T-helper 9 cell (primary cell): Measurements from ENCODE around the gene SSR1.
"Not testable (repeated sequence)": the region's sequence is repeated elsewhere in the genome, so short reads cannot be mapped to it uniquely, and the experiment has no call there.

ENCODE experiments used
- DNase-seq: peaks from one replicate; pipeline ENCODE4 v3.0.0-alpha.2; 2020

SSR1 gene

DNA sequence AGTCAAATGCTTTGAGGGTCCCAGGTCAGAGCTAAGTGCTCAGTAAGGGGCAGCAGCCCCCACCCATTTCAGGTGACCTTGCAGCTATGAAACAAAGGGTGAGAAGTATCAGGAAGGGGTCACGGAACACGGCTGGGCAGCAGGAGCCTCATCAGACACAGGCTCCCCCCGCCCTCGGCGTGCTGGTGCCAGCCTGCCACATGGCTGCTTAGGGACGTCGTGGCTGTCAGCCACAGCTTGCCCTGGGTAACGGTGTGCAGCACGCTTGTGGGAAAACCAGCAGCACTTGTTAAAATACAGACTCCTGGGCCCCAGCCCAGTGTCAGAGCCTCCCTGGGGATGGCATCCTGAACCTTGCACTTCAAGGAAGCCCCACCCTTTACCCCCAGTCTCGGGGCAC lies 39.3 kb downstream of the SSR1 start:
- no peak for DNase-seq

DNA sequence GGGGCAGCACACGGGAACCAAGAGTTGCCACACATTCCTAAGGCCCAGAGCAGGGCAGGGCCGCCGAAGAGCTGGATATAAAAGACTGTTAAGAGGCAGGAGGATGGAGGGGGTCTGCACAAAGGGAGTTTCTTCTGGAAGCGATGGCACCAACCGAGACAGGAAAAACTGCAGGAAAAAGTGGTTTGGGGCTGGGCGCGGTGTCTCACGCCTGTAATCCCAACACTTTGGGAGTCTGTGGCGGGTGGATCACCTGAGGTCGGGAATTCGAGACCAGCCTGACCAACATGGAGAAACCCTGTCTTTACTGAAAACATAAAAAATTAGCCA lies 41.8 kb downstream of the SSR1 start:
- no peak for DNase-seq

DNA sequence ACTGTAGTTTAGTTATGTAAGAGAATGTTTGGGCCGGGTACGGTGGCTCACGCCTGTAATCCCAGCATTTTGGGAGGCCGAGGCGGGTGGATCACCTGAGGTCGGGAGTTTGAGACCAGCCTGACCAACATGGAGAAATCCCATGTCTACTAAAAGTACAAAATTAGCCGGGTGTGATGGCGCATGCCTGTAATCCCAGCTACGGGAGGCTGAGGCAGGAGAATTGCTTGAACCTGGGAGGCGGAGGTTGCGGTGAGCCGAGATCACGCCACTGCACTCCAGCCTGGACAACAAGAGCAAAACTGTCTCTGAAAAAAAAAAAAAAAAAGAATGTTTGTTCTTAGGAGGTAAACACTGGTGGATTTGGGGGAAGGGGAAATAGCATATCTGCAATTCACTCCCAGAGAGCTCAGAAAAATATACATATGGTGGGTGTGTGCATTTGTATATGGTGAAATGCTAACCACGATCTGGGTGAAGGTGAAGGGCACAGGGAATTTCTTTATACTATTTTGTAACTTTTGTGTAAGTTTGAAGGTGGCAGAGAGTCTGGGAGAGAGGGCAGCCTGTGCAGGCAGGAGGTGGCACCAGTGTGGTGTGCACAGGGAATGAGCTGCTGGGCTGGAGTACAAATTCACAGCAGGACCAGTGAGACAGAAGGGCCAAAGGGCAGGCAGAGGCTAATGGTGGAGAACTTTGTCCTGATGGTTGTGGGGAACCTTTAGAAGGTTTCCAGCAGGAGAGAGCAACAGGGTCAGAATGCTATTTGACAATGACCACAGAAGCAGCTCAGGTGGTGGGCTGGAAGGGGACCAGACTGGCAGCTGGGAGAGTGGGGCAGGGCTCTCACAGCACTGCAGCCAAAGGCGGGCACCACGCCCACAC lies 42.4 kb downstream of the SSR1 start:
- DNase-seq, result no peak

DNA sequence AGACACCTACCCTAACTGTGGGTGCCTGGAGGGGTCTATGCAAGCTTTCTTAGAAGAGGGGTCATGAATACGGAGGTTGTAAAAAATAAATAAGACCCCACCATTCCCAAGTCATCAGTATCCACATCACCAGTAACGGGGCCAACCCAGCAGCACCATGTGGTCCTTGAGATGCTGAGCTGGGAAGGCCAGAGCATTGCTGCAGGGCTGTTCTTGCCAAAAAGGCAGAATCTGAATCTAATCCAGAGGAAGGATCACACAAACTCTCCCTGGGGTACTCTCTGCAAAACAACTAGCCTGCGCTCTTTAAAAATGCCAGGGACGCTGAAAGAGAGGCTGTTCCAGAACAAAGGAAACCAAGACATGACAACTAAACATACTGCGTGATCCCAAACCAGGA lies 43.2 kb downstream of the SSR1 start:
- DNase-seq, result no peak

DNA sequence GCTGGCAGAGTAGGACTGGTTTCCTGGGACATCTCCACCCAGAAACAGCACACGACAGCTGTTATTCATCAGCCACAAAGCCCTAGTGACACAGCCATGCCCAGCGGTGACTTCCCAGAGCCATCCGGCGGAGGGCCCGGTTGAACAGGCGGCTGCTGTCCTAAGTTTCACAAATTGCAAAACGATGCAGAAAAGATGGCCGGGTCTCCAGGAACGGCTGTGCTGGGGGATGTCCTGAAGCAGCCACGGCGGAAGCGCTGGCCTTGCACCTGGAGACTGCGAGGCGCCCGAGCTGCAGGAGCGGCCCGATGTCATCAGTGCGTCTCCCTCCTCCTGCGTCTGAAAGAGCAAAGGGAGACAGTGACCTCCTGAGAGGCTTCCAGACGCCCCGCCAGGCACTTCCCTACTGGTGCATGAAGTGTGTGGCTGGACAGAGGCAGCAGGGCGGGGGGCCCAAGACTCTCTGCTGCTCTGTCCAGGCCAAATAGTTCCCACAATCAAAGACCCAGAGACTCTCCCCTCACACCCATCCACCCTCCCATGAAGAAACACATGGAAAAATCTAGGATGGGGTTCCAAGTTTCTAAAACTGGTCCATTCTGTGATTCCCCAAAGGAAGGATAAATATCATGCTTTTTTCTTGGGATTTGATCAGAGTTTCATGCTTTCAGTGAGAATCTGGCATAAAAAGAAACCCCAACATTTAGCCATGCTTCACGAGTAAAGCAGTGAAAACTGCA lies 44.0 kb downstream of the SSR1 start:
- no peak for DNase-seq

DNA sequence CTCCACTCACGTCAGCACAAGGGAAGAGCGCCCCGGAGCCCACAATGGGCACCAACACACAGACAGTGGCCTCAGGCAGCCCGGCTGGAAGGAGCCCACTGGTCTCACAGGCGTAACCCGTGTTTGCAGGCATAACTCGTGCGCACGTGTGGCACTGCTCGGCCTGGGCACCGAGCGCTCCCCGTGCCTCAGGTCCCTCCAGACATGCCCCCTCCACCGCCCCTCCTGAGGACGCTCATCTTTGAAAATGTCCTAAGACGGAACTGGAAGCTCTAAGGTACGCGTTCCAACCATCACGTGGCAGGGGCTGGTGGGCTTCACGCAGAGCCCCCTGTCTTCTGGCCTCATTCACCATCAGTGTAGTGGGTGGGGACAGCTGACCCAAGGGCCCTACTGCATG lies 44.6 kb downstream of the SSR1 start:
- no peak for DNase-seq

DNA sequence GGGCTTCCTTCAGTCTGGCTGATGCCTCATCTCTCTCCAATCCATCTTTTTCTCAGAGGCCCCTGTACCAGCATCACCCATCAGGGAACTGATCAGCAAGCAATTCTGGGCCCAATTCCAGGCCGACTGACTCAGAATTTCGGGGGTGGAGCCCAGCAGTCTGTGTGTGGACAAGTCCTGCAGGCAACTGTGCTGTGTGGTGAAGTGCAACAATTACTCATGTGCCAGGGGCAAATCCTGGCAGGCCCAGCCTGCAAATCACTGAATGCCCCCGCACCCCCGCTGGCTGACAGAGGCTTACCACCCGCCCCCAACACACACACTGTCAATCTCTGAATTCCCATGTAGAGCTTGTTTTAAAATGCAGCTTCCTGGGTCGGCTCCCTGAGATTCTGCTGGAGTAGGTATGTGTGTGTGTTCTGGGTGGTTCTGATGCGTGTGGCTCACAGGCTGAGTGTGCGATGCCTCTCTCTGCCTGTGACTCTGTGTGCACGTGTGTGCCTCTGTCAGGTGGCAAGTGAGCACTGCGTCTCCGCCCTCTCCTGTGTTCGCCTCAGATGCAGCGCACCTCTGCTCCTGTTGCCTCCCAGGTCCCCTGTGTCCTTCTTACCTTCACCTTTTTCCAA lies 45.4 kb downstream of the SSR1 start:
- no peak for DNase-seq

DNA sequence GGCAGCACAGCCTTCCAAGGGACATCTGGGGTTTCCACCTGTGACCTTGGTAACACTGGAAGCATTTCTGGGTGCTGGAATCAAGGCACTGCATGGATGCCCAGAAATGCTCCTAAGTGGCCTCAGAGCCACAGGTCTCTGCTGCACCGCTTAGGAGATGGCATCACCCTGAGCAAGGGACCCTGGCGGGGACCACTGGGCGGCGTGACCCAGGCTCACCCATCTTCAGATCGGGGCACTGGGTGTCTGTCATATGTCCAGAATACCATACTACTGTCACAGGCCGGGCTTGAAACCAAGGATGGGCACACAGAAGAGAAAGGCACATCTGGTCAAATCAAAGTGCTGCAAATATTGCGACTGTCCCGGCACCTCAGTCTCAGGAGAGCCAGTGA lies 45.9 kb downstream of the SSR1 start:
- no peak for DNase-seq

DNA sequence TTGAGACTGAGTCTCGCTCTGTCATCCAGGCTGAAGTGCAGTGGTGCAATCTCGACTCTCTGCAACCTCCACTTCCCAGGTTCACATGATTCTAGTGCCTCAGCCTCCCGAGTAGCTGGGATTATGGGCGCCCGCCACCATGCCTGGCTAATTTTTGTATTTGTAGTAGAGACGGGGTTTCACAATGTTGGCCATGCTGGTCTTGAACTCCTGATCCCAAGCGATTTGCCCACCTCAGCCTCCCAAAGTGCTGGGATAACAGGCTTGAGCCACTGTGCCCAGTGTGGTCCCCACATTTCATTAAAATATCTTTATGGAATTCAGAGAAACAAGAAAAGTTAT lies 47.6 kb downstream of the SSR1 start:
- DNase-seq, result not testable (repeated sequence)

DNA sequence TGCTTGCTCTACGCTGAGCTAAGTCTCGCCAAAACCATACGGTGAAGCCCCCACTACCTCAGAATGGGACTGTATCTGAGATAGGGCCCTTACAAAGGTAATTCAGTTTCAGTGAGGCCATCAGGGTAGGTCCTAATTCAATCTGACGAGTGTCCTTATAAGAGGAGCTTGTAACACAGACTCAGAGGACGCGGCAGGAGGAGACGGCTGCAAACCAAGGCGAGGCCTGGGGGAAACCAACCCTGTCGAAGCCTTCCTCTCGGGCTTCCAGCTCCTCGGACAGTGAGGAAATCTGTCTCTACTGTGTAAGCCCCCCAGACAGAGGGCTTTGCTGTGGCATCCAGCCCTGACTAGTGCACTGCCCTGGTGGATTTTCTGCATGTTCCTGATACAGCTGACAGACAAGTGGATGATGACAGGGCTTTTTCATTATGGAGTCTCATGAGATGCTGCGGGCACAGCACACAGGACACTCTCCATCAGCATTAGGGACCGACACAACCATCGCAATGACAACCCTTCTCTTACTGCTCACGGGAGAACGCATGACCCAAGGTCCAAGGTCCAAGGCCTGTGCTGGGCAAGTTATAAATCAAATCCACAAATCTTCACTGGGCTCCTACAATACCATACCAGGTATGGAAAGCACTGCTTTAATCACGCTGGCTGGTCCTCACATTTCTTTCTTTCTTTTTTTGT lies 48.2 kb downstream of the SSR1 start:
- no peak for DNase-seq

DNA sequence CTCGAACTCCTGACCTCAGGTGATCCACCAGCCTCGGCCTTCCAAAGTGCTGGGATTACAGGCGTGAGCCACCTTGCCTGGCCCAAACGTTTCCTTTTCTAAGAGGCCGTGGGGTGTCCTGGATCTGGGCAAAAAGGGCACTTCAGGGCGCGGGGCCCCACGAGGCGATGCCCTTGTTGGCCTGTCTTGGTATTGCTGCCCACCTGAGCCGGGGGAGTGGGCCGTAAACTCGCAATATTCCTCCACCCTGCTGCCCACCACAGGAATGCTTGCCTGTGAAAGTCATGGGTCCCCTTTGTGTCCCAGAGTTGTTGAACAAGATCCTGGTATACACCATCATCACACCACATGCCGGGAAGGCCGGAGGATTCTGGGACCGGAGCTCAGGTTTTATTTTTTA lies 49.0 kb downstream of the SSR1 start:
- DNase-seq, result no peak

DNA sequence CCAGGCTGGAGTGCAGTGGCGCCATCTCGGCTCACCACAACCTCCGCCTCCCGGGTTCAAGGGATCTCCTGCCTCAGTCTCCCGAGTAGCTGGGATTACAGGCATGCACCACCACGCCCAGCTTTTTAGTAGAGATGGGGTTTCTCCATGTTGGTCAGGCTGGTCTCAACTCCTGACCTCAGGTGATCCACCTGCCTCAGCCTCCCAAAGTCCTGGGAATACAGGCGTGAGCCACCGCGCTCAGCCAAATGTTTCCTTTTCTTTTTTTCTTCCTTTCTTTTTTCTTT lies 49.5 kb downstream of the SSR1 start:
- DNase-seq, result not testable (repeated sequence)

DNA sequence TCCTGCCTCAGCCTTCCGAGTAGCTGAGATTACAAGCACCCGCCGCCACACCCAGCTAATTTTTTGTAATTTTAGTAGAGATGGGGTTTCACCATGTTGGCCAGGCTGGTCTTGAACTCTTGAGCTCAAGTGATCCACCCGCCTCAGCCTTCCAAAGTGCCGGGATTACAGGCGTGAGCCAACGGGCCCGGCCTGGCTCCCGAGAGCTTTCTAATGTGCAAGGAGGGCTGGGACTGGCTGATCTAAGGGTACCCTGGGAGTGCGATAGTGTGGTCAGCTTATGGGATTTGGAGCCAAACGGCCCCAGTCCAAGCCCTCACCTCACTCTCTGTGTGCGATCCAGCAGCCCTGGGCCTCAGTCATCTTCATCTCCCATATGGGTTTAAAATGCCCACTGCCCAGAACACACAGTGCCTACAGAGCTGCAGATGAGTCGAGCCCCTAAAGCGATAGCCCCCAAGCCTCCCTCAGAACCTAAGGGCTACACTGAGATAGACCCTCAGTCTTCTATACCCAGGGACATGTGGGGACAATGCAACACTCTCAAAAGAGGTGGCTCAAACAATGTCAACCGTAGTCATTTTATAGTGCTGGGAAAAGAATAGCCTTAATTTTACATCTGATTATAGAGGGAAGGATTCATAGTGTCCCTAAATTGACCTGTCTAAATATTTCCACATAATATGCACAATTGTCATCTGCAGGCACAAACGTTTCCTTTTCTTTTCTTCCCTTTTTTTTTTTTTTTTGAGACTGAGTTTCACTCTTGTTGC lies 50.1 kb downstream of the SSR1 start:
- DNase-seq, result no peak

DNA sequence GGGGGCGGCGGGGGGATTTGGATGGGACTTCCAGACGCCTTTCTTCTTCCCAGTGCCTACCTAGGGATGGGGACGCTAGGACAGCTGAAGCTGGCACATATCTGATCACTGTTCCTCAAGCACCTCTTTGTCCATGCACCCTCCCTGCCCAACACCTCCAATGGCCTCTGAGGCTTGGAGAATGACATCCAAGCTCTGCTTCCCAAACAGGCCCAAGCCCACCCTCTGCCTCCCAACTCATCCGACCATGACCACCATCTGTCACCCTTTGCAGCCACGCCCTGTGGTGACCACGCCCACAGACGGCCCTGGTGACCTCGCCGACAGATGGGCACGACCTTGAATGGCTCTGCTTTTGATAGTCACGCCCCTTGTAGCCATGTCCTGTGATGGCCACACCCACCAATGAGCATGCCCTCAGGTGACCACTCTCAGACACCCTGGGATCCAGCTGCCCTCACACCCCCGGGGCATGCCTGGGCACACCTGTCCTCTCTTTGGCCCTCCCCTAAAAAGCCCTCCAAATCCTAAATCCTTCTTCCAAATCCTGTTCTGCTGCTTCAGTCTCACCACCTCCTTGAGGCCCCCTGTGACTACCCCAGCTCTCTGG lies 51.0 kb downstream of the SSR1 start:
- DNase-seq, result no peak

DNA sequence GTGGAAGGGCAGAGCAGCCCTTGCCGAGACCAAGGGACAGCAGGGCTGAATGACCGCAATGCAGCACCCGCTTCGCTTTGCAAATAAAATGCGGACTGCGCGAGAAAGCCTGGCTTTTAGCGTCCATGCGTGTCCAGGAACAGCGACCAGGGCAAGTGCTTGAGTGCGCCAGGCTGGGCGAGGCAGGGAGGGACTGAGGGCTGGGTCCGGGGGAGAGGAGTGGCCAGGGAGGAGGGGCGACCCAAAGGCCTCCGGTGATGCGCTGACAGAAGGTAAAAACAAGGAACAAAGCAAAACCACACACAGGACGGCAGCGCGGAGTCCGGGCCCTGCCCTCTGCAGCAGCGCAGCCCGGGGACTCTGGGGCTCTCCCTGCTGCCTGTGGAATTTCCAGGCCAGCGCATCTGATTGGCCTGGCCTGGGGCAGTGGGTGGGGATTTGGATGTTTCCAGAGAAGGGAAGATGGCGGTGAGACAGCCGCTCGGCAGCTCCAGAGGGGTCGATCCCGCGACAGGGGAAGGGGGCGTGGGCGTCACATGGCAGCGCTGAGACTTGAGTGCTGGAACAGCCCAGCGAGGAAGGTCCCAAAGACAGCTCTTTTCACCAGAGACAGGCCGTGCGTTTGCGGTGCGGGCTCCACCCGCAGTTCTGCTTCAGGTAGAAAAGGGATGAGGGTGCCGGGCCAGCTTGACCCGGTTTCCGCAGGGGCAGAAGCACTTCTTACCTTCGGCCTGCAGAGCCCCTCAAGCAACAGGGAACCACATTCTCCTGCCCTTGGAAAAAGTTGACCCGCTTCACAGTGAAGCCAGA lies 51.8 kb downstream of the SSR1 start:
- DNase-seq, result no peak

DNA sequence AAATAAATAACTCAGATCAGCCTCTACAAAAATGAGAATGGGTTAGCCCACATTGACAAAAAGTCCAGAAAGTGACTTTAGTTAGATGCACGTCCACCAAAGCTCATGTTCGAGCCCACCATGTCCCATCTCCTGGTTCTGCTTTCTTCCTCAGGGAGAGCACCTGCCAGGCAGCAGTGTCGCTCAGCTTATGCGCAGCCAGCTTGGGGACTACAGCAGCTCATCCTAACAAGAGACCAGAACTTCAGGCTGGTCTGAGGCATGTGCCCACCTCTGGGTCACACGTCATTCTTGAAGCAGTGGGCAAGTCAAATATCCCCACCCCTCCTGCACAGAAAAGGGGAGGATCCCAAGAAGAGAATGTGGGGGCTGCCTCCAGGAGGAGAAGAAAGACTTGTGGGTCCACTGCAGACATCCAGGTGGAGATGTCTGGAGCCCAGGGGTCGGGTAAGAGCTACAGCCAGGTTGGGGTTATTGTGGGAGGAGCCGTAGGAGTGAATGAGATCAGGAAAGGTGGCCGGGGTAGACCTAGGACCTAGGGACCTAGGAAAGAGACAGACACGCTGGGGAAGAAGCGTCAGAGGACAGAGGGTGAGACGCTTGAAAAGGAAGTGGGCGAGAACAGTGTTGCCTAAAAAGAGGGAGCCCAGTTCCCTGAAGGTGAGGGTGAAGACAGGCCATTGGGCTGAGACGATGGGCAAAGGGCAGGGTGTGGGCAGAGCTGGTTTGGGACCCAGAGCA lies 52.5 kb downstream of the SSR1 start:
- DNase-seq, result no peak

DNA sequence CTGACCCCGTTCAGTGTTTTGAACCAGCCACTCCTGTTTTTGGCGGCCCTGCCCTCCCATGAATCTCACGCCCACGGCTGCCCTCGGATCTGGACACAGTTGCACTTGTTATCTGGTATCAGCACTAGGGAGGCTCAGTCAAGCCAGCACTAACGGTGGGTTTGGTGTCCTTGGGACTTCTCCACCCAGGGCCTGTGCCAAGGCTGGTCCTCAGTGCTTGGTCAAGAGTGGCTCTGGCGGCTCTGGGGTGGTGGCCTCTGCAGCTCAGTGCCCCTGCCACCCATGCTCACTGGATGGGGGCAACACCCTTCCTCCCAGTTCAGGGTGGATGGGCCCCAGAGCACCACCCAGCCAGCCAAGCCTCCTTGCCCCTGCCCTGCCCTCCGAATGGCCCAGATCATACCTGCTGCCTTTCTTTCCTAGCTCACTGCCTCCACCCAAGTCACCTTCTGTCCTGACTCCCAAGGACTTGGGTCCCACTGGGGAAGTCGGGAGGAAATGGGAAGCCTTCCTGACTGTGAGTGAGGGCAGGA lies 54.7 kb downstream of the SSR1 start:
- no peak for DNase-seq

DNA sequence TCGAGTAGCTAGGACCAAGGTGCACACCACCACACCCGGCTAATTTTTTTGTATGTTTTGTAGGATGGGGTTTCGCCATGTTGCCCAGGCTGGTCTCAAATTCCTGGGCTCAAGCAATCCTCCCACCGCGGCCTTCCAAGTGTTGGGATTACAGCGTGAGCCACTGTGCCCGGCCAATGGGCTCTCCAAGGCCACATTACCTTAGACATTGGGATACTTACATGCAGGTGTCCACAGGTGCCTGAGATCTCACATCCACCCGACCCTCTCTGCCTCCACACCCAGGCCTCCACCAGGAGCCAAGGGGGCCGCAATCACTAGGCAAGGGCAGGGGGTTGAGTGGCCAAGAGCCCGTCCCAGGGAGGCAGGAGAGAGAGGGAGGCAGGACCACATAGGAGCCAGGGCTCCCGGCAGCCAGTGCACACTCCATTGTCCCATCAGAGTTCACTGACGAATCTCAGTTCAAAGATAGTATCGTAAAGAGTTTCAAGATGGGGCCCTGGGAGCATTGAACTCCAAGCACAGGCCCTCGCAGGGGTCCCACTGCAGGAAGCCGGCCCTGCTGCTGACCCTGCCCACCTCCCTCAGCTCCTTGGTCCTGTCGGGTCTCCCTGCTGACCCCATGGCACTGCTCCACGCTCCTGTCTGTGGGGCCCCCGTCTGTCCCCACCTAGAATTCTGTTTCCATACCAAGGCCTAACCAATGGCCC lies 55.3 kb downstream of the SSR1 start:
- DNase-seq, result no peak

DNA sequence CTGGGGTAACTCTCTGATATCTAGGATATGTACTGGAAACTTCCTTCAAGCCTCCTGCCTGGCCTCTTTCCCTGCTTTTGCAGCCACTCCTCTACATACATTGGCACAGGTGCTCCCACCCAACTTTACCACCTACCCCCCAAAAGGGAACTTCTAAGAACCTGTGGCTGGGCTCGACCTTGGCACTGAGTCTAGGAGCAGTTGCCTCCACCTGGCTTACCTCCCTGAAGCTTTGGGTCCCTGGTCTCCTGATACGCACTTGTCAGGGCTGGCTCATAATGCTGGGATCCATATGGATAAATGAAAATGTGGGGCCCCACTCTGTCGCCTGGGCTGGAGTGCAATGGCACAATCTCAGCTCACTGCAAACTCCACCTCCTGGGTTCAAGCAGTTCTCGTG lies 56.2 kb downstream of the SSR1 start:
- DNase-seq, result no peak

DNA sequence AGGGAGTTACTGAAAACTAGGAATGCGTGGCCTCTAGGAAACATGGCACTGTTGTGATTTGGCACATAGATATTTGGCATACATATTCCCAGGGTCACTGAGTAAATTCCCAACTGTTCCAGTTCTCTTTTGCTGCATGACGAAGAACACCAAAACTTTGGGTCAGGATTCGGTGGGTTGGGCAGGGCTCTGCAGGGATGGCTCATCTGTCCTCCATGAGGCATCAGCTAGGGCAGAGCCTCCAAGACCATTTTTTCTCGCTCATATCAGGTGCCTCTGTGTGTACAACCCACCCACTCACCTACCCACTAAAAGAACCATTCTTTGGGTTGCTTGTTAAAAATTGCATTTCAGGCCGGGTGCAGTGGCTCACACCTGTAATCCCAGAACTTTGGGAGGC lies 57.1 kb downstream of the SSR1 start:
- no peak for DNase-seq
